ENCODE measurements around the gene ERVH48-1. TPM values are rescaled to one million over a fixed set of nuclear protein-coding genes. Genes with fewer than 3 reads are reported as not detected.
"Not testable (repeated sequence)": the region's sequence is repeated elsewhere in the genome, so short reads cannot be mapped to it uniquely, and the experiment has no call there.

Gene ERVH48-1
- polyA plus RNA-seq, 2 of the 4 experiments (the other 2 are of a cell fraction): not detected

DNA sequence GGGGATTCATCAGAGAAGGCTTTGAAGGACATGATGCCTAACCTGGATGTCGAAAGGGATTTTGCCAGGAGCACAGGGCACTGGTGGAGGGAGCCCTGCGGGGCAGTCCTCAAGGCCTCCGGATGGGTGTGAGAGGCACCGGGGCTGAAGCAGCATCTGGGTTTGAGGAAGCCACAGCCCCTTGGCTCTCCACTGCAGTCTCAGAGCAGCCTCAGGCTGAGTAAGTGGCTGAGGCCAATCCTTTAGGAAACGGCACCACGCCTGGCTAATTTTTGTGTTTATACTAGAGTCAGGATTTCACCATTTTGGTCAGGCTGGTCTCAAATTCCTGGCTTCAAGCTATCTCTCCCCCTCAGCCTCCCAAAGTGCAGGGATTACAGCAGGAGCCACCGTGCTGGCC is 12.0 kb downstream of the ERVH48-1 start (continued):
- TF ChIP-seq, protein P1, sequence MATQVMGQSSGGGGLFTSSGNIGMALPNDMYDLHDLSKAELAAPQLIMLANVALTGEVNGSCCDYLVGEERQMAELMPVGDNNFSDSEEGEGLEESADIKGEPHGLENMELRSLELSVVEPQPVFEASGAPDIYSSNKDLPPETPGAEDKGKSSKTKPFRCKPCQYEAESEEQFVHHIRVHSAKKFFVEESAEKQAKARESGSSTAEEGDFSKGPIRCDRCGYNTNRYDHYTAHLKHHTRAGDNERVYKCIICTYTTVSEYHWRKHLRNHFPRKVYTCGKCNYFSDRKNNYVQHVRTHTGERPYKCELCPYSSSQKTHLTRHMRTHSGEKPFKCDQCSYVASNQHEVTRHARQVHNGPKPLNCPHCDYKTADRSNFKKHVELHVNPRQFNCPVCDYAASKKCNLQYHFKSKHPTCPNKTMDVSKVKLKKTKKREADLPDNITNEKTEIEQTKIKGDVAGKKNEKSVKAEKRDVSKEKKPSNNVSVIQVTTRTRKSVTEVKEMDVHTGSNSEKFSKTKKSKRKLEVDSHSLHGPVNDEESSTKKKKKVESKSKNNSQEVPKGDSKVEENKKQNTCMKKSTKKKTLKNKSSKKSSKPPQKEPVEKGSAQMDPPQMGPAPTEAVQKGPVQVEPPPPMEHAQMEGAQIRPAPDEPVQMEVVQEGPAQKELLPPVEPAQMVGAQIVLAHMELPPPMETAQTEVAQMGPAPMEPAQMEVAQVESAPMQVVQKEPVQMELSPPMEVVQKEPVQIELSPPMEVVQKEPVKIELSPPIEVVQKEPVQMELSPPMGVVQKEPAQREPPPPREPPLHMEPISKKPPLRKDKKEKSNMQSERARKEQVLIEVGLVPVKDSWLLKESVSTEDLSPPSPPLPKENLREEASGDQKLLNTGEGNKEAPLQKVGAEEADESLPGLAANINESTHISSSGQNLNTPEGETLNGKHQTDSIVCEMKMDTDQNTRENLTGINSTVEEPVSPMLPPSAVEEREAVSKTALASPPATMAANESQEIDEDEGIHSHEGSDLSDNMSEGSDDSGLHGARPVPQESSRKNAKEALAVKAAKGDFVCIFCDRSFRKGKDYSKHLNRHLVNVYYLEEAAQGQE (IDR thresholded peaks at IDR 0.05): no peak
- TF ChIP-seq HOXB13 (CRISPR knock-in tag; IDR thresholded peaks at IDR 0.05; ENCODE audit: low read depth) (no peak), CHD4 (IDR thresholded peaks at IDR 0.05; ENCODE audit: borderline replicate concordance) (no peak), ZFP36 (IDR thresholded peaks at IDR 0.05; ENCODE audit: borderline replicate concordance, partially characterized antibody) (no peak), GATA3 (IDR thresholded peaks at IDR 0.05; ENCODE audit: borderline replicate concordance) (no peak), CBX2 (IDR thresholded peaks at IDR 0.05; ENCODE audit: borderline replicate concordance, low read depth) (no peak), SREBF2 (IDR thresholded peaks at IDR 0.05) (no peak), CBX8 (IDR thresholded peaks at IDR 0.05) (no peak), RCOR1 (IDR thresholded peaks at IDR 0.05; ENCODE audit: low read depth, low read length) (no peak), SMC3 (IDR thresholded peaks at IDR 0.05) (no peak), HOXA7 (CRISPR knock-in tag; IDR thresholded peaks at IDR 0.05) (no peak), POLR2A (IDR thresholded peaks at IDR 0.05; ENCODE audit: low read length) (no peak)

DNA sequence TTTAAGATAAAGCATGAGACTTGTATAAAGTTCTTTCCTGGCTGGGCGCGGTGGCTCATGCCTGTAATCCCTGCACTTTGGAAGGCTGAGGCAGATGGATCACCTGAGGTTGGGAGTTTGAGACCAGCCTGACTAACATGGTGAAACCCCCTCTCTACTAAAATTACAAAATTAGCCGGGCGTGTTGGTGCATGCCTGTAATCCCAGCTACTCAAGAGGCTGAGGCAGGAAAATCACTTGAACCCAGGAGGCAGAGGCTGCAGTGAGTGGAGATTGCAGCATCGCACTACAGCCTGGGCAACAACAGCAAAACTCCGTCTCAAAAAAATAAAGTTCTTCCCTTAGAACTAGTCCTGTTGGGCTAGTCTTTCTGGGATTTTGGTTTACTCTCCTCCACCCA is 13.5 kb downstream of the ERVH48-1 start:
- DNase-seq (ENCODE audit: low read depth in 1 of 2, low spot score in 1 of 2); ATAC-seq; H3K4me3 ChIP-seq; H3K27ac ChIP-seq; FAIRE-seq; H3K9me3 ChIP-seq; CTCF ChIA-PET; H3K4me1 ChIP-seq; H3K4me2 ChIP-seq: not testable (repeated sequence)
- 94% methylated on average over 6 of the region's 6 CpGs for WGBS (ENCODE audit: missing lambda C conversion rate)
- POLR2A ChIA-PET: interaction anchor here (0.9 kb wide), 1 partner anchor 19 kb away, joined by 3 read pairs; the partner anchor contains the start of gene NDUFV3

DNA sequence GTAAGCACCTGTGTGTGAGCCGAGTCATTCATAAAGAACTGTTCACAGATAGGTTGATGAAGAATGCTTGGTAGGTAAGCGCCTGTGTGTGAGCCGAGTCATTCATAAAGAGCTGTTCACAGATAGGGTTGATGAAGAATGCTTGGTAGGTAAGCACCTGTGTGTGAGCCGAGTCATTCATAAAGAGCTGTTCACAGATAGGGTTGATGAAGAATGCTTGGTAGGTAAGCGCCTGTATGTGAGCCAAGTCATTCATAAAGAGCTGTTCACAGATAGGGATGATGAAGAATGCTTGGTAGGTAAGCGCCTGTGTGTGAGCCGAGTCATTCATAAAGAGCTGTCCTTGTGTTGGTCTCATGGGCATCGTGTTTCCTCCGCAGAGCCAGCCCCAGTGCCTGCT is 16.9 kb downstream of the ERVH48-1 start:
- WGBS (ENCODE audit: missing lambda C conversion rate): 95% methylated on average over 9 of the region's 9 CpGs
- H3K4me1 ChIP-seq; ATAC-seq; POLR2A ChIA-PET; DNase-seq (ENCODE audit: low read depth in 1 of 2, low spot score in 1 of 2); H3K4me3 ChIP-seq; FAIRE-seq; H3K27ac ChIP-seq; H3K9me3 ChIP-seq; H3K4me2 ChIP-seq: not testable (repeated sequence)
- CTCF ChIA-PET: interaction anchor here (0.9 kb wide), 1 partner anchor 9 kb away, joined by 3 read pairs; no protein-coding TSS in a partner anchor

DNA sequence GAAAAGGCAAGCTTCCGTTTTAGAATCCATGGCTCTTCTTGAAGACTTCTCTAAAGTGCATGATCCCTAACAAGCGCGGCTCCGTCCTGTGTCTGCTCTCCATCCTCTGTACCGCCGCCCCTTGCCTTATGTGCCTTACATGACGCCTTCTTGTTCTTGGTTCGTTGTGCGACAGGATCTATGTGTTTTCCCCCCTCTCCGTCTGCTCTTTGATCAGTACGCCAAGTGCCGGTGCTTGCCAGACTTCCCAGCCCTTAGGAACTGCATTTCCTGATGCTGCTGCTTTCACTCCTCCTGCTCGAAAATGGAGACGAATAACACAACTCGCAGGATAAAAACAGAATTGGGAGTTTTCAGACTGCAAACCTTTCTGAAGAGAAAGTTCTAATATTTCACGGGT is 19.2 kb downstream of the ERVH48-1 start:
- no peaks in the 10 kb centered on the region for H3K9me3 ChIP-seq
- H3K4me2 ChIP-seq: no peak overlapping the region
- H3K4me1 ChIP-seq: no peaks in the 10 kb centered on the region
- no peak overlapping the region for H3K4me3 ChIP-seq
- ChIA-PET POLR2A (no interaction called here), CTCF (no interaction called here)
- FAIRE-seq: no peak
- H3K27ac ChIP-seq: no peak overlapping the region
- 95% methylated on average over 16 of the region's 16 CpGs for WGBS (ENCODE audit: missing lambda C conversion rate)
- TF ChIP-seq RNF2 (IDR thresholded peaks at IDR 0.05; ENCODE audit: borderline replicate concordance, low read depth) (no peak), EHMT2 (IDR thresholded peaks at IDR 0.05; ENCODE audit: low read depth) (no peak), FOSL2 (IDR thresholded peaks at IDR 0.05) (no peak), FOSL2 (CRISPR knock-in tag; IDR thresholded peaks at IDR 0.05) (no peak), BHLHE40 (IDR thresholded peaks at IDR 0.05; ENCODE audit: low read depth, low read length) (no peak)
- no peak for DNase-seq (ENCODE audit: low read depth in 1 of 2, low spot score in 1 of 2)
- ATAC-seq: no peak

DNA sequence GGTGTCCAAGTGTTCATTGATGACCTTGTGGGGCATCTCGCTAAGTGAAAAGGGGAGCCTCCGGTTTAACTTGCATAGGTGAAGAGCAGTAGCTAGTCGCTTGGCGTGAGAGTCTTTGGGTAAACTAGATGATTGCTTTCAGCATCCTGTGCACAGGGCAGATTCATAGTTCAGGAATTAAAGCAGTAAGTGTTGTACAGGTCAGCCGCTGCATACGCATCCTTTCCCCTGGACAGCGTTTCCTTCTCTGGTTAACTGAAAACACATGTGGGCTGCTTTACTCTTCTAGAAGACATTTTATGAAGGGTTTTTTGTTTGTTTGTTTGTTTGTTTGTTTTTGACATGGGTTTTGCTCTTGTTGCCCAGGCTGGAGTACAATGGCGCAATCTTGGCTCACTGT is 20.2 kb downstream of the ERVH48-1 start:
- Histone ChIP-seq H3K4me3 (no peak overlapping the region), H3K27ac (no peak overlapping the region), H3K4me1 (no peaks in the 10 kb centered on the region), H3K4me2 (no peak overlapping the region), H3K9me3 (no peaks in the 10 kb centered on the region)
- 93% methylated on average over 8 of the region's 8 CpGs for WGBS (ENCODE audit: missing lambda C conversion rate)
- POLR2A ChIA-PET: no interaction called here
- ATAC-seq (no peak), DNase-seq (ENCODE audit: low read depth in 1 of 2, low spot score in 1 of 2) (no peak), FAIRE-seq (no peak)
- CTCF ChIA-PET: interaction anchor here (0.9 kb wide), 1 partner anchor 20 kb away, joined by 3 read pairs; no protein-coding TSS in a partner anchor
- TF ChIP-seq CHD4 (IDR thresholded peaks at IDR 0.05; ENCODE audit: borderline replicate concordance) (no peak), ESRRA (IDR thresholded peaks at IDR 0.05; ENCODE audit: borderline replicate concordance, low read length) (no peak), CBX2 (IDR thresholded peaks at IDR 0.05; ENCODE audit: borderline replicate concordance, low read depth) (no peak), HOXB13 (CRISPR knock-in tag; IDR thresholded peaks at IDR 0.05; ENCODE audit: low read depth) (no peak), RNF2 (IDR thresholded peaks at IDR 0.05; ENCODE audit: borderline replicate concordance, low read depth) (no peak), GATA3 (IDR thresholded peaks at IDR 0.05; ENCODE audit: borderline replicate concordance) (no peak), PHF8 (IDR thresholded peaks at IDR 0.05; ENCODE audit: borderline replicate concordance, low read depth) (no peak), FOSB (CRISPR knock-in tag; IDR thresholded peaks at IDR 0.05) (no peak), BHLHE40 (IDR thresholded peaks at IDR 0.05; ENCODE audit: low read depth, low read length) (no peak), RARB (CRISPR knock-in tag; IDR thresholded peaks at IDR 0.05) (no peak)
- TF ChIP-seq, protein P2, sequence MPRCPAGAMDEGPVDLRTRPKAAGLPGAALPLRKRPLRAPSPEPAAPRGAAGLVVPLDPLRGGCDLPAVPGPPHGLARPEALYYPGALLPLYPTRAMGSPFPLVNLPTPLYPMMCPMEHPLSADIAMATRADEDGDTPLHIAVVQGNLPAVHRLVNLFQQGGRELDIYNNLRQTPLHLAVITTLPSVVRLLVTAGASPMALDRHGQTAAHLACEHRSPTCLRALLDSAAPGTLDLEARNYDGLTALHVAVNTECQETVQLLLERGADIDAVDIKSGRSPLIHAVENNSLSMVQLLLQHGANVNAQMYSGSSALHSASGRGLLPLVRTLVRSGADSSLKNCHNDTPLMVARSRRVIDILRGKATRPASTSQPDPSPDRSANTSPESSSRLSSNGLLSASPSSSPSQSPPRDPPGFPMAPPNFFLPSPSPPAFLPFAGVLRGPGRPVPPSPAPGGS (IDR thresholded peaks at IDR 0.05): no peak
- TF ChIP-seq, protein P3, sequence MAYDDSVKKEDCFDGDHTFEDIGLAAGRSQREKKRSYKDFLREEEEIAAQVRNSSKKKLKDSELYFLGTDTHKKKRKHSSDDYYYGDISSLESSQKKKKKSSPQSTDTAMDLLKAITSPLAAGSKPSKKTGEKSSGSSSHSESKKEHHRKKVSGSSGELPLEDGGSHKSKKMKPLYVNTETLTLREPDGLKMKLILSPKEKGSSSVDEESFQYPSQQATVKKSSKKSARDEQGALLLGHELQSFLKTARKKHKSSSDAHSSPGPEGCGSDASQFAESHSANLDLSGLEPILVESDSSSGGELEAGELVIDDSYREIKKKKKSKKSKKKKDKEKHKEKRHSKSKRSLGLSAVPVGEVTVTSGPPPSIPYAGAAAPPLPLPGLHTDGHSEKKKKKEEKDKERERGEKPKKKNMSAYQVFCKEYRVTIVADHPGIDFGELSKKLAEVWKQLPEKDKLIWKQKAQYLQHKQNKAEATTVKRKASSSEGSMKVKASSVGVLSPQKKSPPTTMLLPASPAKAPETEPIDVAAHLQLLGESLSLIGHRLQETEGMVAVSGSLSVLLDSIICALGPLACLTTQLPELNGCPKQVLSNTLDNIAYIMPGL (CRISPR knock-in tag; IDR thresholded peaks at IDR 0.05; ENCODE audit: borderline replicate concordance): no peak
